SK-N-SH treated with all-trans-retinoic acid at 6 μM for 48 hours (cell line): ENCODE measurements around the gene HIP1.

Source experiments
- ARNTL ChIP-seq: fragments of 450-650 bp; formaldehyde crosslinking; IDR thresholded peaks from 2 replicates; pipeline ENCODE4 v1.5.0; 2020; ENCODE audit warnings: low read depth, mild to moderate bottlenecking, moderate library complexity, borderline replicate concordance
- ESRRG ChIP-seq: fragments of 250-450 bp; sonication (Bioruptor Pico); IDR thresholded peaks from 2 replicates; pipeline ENCODE4 v1.6.1; 2021; ENCODE audit warnings: mild to moderate bottlenecking
- GLIS3 ChIP-seq: fragments of 250-450 bp; sonication (Bioruptor Pico); IDR thresholded peaks from 2 replicates; pipeline ENCODE4 v1.5.0; 2020; ENCODE audit warnings: mild to moderate bottlenecking, moderate library complexity
- POU6F1 ChIP-seq: fragments of 250-450 bp; sonication (Bioruptor Pico); IDR thresholded peaks from 2 replicates; pipeline ENCODE4 v1.8.0; 2021; ENCODE audit warnings: low read depth, mild to moderate bottlenecking, moderate library complexity, borderline replicate concordance
- PPARA ChIP-seq: fragments of 250-450 bp; sonication (Bioruptor Pico); IDR thresholded peaks from 2 replicates; pipeline ENCODE4 v1.5.0; 2020; ENCODE audit warnings: mild to moderate bottlenecking, borderline replicate concordance
- RARB ChIP-seq: fragments of 250-450 bp; sonication (Bioruptor Pico); IDR thresholded peaks from 2 replicates; pipeline ENCODE4 v1.8.0; 2021; ENCODE audit warnings: mild to moderate bottlenecking, moderate library complexity
- SNAI2 ChIP-seq: fragments of 250-450 bp; sonication (Bioruptor Pico); IDR thresholded peaks from 2 replicates; pipeline ENCODE4 v1.5.0; 2020; ENCODE audit warnings: mild to moderate bottlenecking, moderate library complexity
- TCF4 ChIP-seq: fragments of 250-450 bp; sonication (Bioruptor Pico); IDR thresholded peaks from 2 replicates; pipeline ENCODE4 v1.8.0; 2021; ENCODE audit warnings: mild to moderate bottlenecking, moderate library complexity, borderline replicate concordance
- ZFP3 ChIP-seq: fragments of 250-450 bp; sonication (Bioruptor Pico); IDR thresholded peaks from 2 replicates; pipeline ENCODE4 v1.5.0; 2020; ENCODE audit warnings: mild to moderate bottlenecking, moderate library complexity
- ZNF565 ChIP-seq: fragments of 450-650 bp; formaldehyde crosslinking; conservative IDR thresholded peaks from 2 replicates; pipeline ENCODE4 v1.5.0; 2020; ENCODE audit warnings: low read depth, mild to moderate bottlenecking, moderate library complexity
- TF ChIP-seq, protein P1 (sequence below): fragments of 250-450 bp; sonication (Bioruptor Pico); IDR thresholded peaks from 2 replicates; pipeline ENCODE4 v1.8.0; 2020; ENCODE audit warnings: mild to moderate bottlenecking, moderate library complexity, borderline replicate concordance
- TF ChIP-seq, protein P2 (sequence below): fragments of 250-450 bp; sonication (Bioruptor Pico); IDR thresholded peaks from 2 replicates; pipeline ENCODE4 v1.5.0; 2020; ENCODE audit warnings: mild to moderate bottlenecking, moderate library complexity
- TF ChIP-seq, protein P3 (sequence below): fragments of 250-450 bp; sonication (Bioruptor Pico); IDR thresholded peaks from 2 replicates; pipeline ENCODE4 v1.5.1; 2020; ENCODE audit warnings: low read depth, mild to moderate bottlenecking, moderate library complexity

DNA sequence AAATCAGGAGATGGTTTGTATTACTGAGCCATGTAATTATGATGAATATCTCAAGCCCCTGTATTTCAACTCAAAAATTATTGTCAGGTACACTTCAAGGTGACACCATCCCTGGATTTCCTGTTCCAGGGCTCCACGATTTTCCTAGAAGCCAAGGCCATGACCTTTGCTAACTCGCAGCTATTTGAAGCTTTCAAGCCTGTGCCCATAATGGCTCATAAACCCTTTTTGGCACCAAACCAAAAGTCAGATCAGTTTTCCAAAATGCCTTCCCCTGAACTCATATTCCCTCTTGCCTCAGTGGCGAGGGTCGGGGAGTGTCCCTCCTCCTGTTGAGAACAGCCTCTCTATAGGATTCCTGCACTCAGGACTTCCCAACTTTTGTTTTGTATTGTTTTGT, 70.8 kb downstream of the HIP1 start:
- TF ChIP-seq RARB (CRISPR knock-in tag) (no peak), ZFP3 (CRISPR knock-in tag) (no peak), SNAI2 (CRISPR knock-in tag) (no peak), ZNF565 (CRISPR knock-in tag) (no peak), ESRRG (CRISPR knock-in tag) (no peak), ARNTL (CRISPR knock-in tag) (no peak), PPARA (CRISPR knock-in tag) (no peak), POU6F1 (CRISPR knock-in tag) (no peak), GLIS3 (no peak), TCF4 (CRISPR knock-in tag) (no peak)
- TF ChIP-seq, protein P1, sequence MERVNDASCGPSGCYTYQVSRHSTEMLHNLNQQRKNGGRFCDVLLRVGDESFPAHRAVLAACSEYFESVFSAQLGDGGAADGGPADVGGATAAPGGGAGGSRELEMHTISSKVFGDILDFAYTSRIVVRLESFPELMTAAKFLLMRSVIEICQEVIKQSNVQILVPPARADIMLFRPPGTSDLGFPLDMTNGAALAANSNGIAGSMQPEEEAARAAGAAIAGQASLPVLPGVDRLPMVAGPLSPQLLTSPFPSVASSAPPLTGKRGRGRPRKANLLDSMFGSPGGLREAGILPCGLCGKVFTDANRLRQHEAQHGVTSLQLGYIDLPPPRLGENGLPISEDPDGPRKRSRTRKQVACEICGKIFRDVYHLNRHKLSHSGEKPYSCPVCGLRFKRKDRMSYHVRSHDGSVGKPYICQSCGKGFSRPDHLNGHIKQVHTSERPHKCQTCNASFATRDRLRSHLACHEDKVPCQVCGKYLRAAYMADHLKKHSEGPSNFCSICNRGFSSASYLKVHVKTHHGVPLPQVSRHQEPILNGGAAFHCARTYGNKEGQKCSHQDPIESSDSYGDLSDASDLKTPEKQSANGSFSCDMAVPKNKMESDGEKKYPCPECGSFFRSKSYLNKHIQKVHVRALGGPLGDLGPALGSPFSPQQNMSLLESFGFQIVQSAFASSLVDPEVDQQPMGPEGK = no peak
- TF ChIP-seq, protein P2, sequence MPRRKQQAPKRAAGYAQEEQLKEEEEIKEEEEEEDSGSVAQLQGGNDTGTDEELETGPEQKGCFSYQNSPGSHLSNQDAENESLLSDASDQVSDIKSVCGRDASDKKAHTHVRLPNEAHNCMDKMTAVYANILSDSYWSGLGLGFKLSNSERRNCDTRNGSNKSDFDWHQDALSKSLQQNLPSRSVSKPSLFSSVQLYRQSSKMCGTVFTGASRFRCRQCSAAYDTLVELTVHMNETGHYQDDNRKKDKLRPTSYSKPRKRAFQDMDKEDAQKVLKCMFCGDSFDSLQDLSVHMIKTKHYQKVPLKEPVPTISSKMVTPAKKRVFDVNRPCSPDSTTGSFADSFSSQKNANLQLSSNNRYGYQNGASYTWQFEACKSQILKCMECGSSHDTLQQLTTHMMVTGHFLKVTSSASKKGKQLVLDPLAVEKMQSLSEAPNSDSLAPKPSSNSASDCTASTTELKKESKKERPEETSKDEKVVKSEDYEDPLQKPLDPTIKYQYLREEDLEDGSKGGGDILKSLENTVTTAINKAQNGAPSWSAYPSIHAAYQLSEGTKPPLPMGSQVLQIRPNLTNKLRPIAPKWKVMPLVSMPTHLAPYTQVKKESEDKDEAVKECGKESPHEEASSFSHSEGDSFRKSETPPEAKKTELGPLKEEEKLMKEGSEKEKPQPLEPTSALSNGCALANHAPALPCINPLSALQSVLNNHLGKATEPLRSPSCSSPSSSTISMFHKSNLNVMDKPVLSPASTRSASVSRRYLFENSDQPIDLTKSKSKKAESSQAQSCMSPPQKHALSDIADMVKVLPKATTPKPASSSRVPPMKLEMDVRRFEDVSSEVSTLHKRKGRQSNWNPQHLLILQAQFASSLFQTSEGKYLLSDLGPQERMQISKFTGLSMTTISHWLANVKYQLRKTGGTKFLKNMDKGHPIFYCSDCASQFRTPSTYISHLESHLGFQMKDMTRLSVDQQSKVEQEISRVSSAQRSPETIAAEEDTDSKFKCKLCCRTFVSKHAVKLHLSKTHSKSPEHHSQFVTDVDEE (CRISPR knock-in tag) = no peak
- TF ChIP-seq, protein P3, sequence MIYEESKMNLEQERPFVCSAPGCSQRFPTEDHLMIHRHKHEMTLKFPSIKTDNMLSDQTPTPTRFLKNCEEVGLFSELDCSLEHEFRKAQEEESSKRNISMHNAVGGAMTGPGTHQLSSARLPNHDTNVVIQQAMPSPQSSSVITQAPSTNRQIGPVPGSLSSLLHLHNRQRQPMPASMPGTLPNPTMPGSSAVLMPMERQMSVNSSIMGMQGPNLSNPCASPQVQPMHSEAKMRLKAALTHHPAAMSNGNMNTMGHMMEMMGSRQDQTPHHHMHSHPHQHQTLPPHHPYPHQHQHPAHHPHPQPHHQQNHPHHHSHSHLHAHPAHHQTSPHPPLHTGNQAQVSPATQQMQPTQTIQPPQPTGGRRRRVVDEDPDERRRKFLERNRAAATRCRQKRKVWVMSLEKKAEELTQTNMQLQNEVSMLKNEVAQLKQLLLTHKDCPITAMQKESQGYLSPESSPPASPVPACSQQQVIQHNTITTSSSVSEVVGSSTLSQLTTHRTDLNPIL (CRISPR knock-in tag) = no peak
